ENCODE measurements around the gene ASIP. TPM values are rescaled to one million over a fixed set of nuclear protein-coding genes. Genes with fewer than 3 reads are reported as not detected.

Gene ASIP
- total and polyA plus RNA-seq, 2 of the 4 experiments (the other 2 are of a cell fraction), result not detected

DNA sequence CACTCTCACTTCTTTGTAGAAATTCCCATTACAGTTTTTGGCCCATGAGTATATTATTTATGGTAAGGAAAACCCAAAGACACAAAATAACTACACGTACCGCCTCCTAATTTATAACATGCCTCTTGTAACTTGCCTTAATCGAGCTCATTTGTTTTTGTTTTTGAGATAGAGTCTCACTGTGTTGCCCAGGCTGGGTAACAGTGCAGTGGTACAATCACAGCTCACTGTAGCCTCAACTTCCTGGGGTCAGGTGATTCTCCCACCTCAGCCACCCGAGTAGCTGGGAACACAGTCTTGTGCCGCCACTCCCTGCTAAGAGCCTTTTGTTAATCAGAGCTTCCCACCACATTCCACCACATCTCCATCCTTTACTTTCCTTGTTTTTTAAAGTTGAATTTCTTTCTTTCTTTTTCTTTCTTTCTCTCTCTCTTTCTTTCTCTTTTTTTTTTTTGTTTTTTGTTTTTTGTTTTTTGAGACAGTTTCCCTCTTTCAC, 15.5 kb downstream of the ASIP start:
- Histone ChIP-seq H2AK9ac (replicated peaks; ENCODE audit: low read depth, low read length, poor library complexity) (no peak overlapping the region), H4K20me1 (ENCODE audit: insufficient read depth, low read length) (no peaks in the 10 kb centered on the region), H3K4me2 (ENCODE audit: low read depth, low read length) (no peak overlapping the region), H3K4me3 (ENCODE audit: insufficient read depth, low read depth, low read length) (no peak overlapping the region), H3K9me3 (ENCODE audit: control insufficient read depth, insufficient read depth, low read length) (no peaks in the 10 kb centered on the region), H2BK120ac (ENCODE audit: low read depth, low read length) (no peak overlapping the region), H2BK5ac (ENCODE audit: low read depth, low read length, poor library complexity, severe bottlenecking) (no peak overlapping the region), H3K14ac (replicated peaks; ENCODE audit: low read depth, low read length) (no peak overlapping the region), H3K27ac (ENCODE audit: insufficient read depth, low read length) (no peak overlapping the region), H4K91ac (ENCODE audit: insufficient read depth, low read depth, low read length) (no peak overlapping the region), H3K79me1 (ENCODE audit: low read depth in 1 of 2, low read length in 2 of 2) (no peaks in the 10 kb centered on the region), H3K4ac (ENCODE audit: low read depth, low read length) (no peak overlapping the region), H2AK5ac (ENCODE audit: low read depth, low read length) (no peak overlapping the region), H3K9me1 (ENCODE audit: insufficient read depth, low read length) (peaks cover 5% of the 10 kb centered on the region; the same call in 1 of the 2 replicates), H3K9ac (ENCODE audit: low read depth, low read length) (no peak overlapping the region), H3K4me1 (ENCODE audit: control insufficient read depth, insufficient read depth, low read length) (peaks cover 7% of the 10 kb centered on the region), H2AFZ (replicated peaks; ENCODE audit: low read length, poor library complexity) (no peak overlapping the region), H2BK20ac (ENCODE audit: low read depth, low read length) (no peak overlapping the region), H4K8ac (ENCODE audit: low read depth in 2 of 2, low read length in 2 of 2) (no peak overlapping the region), H3K23ac (ENCODE audit: low read depth, low read length) (no peak overlapping the region), H2BK15ac (ENCODE audit: low read depth, low read length) (no peak overlapping the region), H3K27me3 (ENCODE audit: control insufficient read depth, insufficient read depth, low read length) (no peaks in the 10 kb centered on the region), H3K56ac (ENCODE audit: extremely low read depth, insufficient read depth, low read length) (no peak overlapping the region), H4K5ac (ENCODE audit: low read depth, low read length) (no peak overlapping the region), H3K18ac (ENCODE audit: low read depth, low read length) (no peak overlapping the region), H3K36me3 (ENCODE audit: control insufficient read depth, insufficient read depth, low read length) (no peaks in the 10 kb centered on the region)
- ATAC-seq (ENCODE audit: low read depth) (no peak), DNase-seq (no peak)
- BruUV-seq (replicated peaks), result no TSS peak
- ChIA-PET CTCF (interaction anchor here (1.3 kb wide), 1 partner anchor 66 kb away, joined by 4 read pairs; no protein-coding TSS in a partner anchor), POLR2A (ENCODE audit: unreplicated experiment) (no interaction called here)
- intact Hi-C loops (cut with micrococcal nuclease) (no loop called here), dilution Hi-C loops (cut with HindIII; ENCODE audit: low sequenced_read_pairs, unreplicated experiment) (no loop called here), in situ Hi-C loops (cut with MboI; ENCODE audit: low sequenced_read_pairs) (no loop called here)
- no peak for TF ChIP-seq CHD1 (IDR thresholded peaks at IDR 0.05; ENCODE audit: low read depth, low read length)
- no peak for TF ChIP-seq FOS (IDR thresholded peaks at IDR 0.05; ENCODE audit: low read depth, low read length)
- TF ChIP-seq, protein P1, sequence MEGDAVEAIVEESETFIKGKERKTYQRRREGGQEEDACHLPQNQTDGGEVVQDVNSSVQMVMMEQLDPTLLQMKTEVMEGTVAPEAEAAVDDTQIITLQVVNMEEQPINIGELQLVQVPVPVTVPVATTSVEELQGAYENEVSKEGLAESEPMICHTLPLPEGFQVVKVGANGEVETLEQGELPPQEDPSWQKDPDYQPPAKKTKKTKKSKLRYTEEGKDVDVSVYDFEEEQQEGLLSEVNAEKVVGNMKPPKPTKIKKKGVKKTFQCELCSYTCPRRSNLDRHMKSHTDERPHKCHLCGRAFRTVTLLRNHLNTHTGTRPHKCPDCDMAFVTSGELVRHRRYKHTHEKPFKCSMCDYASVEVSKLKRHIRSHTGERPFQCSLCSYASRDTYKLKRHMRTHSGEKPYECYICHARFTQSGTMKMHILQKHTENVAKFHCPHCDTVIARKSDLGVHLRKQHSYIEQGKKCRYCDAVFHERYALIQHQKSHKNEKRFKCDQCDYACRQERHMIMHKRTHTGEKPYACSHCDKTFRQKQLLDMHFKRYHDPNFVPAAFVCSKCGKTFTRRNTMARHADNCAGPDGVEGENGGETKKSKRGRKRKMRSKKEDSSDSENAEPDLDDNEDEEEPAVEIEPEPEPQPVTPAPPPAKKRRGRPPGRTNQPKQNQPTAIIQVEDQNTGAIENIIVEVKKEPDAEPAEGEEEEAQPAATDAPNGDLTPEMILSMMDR (conservative IDR thresholded peaks at IDR 0.05; ENCODE audit: low read depth, low read length), result no peak
- TF ChIP-seq BHLHE40 (IDR thresholded peaks at IDR 0.05; ENCODE audit: low read depth, low read length), result no peak
- TF ChIP-seq CEBPB (IDR thresholded peaks at IDR 0.05; ENCODE audit: low read depth, low read length), result no peak
- no peak for TF ChIP-seq NFE2L2 (IDR thresholded peaks at IDR 0.05; ENCODE audit: low read depth, low read length)
- no peak for TF ChIP-seq RCOR1 (IDR thresholded peaks at IDR 0.05; ENCODE audit: insufficient replicate concordance, low read length)
- no peak for TF ChIP-seq MAFK (IDR thresholded peaks at IDR 0.05; ENCODE audit: low read depth, low read length)
- no peak for TF ChIP-seq RAD21 (IDR thresholded peaks at IDR 0.05; ENCODE audit: low read length)
- TF ChIP-seq RFX5 (IDR thresholded peaks at IDR 0.05; ENCODE audit: low read depth, low read length), result no peak
- TF ChIP-seq MXI1 (IDR thresholded peaks at IDR 0.05; ENCODE audit: borderline replicate concordance, low read depth, low read length), result no peak
- TF ChIP-seq SMC3 (IDR thresholded peaks at IDR 0.05; ENCODE audit: low read depth, low read length), result no peak
- TF ChIP-seq, protein P2, sequence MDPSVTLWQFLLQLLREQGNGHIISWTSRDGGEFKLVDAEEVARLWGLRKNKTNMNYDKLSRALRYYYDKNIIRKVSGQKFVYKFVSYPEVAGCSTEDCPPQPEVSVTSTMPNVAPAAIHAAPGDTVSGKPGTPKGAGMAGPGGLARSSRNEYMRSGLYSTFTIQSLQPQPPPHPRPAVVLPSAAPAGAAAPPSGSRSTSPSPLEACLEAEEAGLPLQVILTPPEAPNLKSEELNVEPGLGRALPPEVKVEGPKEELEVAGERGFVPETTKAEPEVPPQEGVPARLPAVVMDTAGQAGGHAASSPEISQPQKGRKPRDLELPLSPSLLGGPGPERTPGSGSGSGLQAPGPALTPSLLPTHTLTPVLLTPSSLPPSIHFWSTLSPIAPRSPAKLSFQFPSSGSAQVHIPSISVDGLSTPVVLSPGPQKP (IDR thresholded peaks at IDR 0.05; ENCODE audit: borderline replicate concordance, low read depth, low read length), result no peak
- no peak for TF ChIP-seq POLR2A (IDR thresholded peaks at IDR 0.05; ENCODE audit: low read depth, low read length)
- WGBS, 2 experiments (ENCODE audit: extremely low coverage in 2 of 2, insufficient read length in 1 of 2), result 50% methylated on average over 1 of the region's 5 CpGs; no CpG with 5 or more reads in 1 of the 2 experiments
